HEK293T (cell line): Measurements from ENCODE around the gene SLC6A17.
A peak's percentile ranks its signal among the peaks of the same experiment; 100 is the strongest.

ENCODE experiments used
- ARNT ChIP-seq: fragments of 450-650 bp; IDR thresholded peaks from 2 replicates; pipeline ENCODE4 v1.6.1; 2017; ENCODE audit warnings: mild to moderate bottlenecking
- BHLHE40 ChIP-seq: fragments of 450-650 bp; IDR thresholded peaks from 2 replicates; pipeline ENCODE4 v1.6.1; 2016; ENCODE audit warnings: mild to moderate bottlenecking, moderate library complexity, borderline replicate concordance
- CTBP1 ChIP-seq: fragments of 450-650 bp; IDR thresholded peaks from 2 replicates; pipeline ENCODE4 v1.6.1; 2016; ENCODE audit warnings: borderline replicate concordance
- ELF4 ChIP-seq: fragments of 450-650 bp; IDR thresholded peaks from 2 replicates; pipeline ENCODE4 v1.6.1; 2017; ENCODE audit warnings: antibody characterized with exemption
- FOXA1 ChIP-seq: fragments of 450-650 bp; IDR thresholded peaks from 2 replicates; pipeline ENCODE4 v1.6.1; 2016; ENCODE audit warnings: mild to moderate bottlenecking
- FOXK2 ChIP-seq: fragments of 450-650 bp; IDR thresholded peaks from 2 replicates; pipeline ENCODE4 v1.6.1; 2016; ENCODE audit warnings: mild to moderate bottlenecking
- FOXM1 ChIP-seq: fragments of 450-650 bp; IDR thresholded peaks from 2 replicates; pipeline ENCODE4 v1.6.1; 2017; ENCODE audit warnings: mild to moderate bottlenecking, borderline replicate concordance
- L3MBTL2 ChIP-seq: fragments of 450-650 bp; conservative IDR thresholded peaks from 2 replicates; pipeline ENCODE4 v1.6.1; 2016; ENCODE audit warnings: mild to moderate bottlenecking
- LEF1 ChIP-seq: fragments of 450-650 bp; IDR thresholded peaks from 2 replicates; pipeline ENCODE4 v1.6.1; 2017; ENCODE audit warnings: mild to moderate bottlenecking, borderline replicate concordance
- NFRKB ChIP-seq: fragments of 450-650 bp; IDR thresholded peaks from 2 replicates; pipeline ENCODE4 v1.6.1; 2016; ENCODE audit warnings: mild to moderate bottlenecking, moderate library complexity
- PKNOX1 ChIP-seq: fragments of 450-650 bp; IDR thresholded peaks from 2 replicates; pipeline ENCODE4 v1.6.1; 2016
- SP1 ChIP-seq: fragments of 450-650 bp; IDR thresholded peaks from 2 replicates; pipeline ENCODE4 v1.6.1; 2017
- SUZ12 ChIP-seq: fragments of 450-650 bp; IDR thresholded peaks from 2 replicates; pipeline ENCODE4 v1.6.1; 2016; ENCODE audit warnings: mild to moderate bottlenecking
- ZNF384 ChIP-seq: fragments of 450-650 bp; IDR thresholded peaks from 2 replicates; pipeline ENCODE4 v1.6.1; 2016

- TF ChIP-seq SUZ12, result no peak
- no peak for TF ChIP-seq ZNF384
- no peak for TF ChIP-seq ELF4
- no peak for TF ChIP-seq FOXA1
- no peak for TF ChIP-seq FOXM1
- TF ChIP-seq ARNT, result no peak
- TF ChIP-seq BHLHE40, result no peak
- no peak for TF ChIP-seq SP1
- no peak for TF ChIP-seq PKNOX1
- TF ChIP-seq CTBP1, result no peak
- peak; percentile 91 for TF ChIP-seq L3MBTL2
- TF ChIP-seq LEF1, result no peak
- TF ChIP-seq NFRKB, result no peak
- no peak for TF ChIP-seq FOXK2
Measured at GRCh38 chr1:110210604-110211495, 60.6 kb downstream of the SLC6A17 start.
